CD4-positive, alpha-beta memory T cell (primary cell): ENCODE data around the gene NBPF4. TPM values are rescaled to one million over a fixed set of nuclear protein-coding genes. Genes with fewer than 3 reads are reported as not detected.
A peak's percentile ranks its signal among the peaks of the same experiment; 100 is the strongest.

Experiments used
- CTCF ChIA-PET: fragments of 350-600 bp; sonication (Branson Sonifier 250); formaldehyde crosslinking; loops from one replicate; lab custom pipeline; 2021; ENCODE audit warnings: inconsistent platforms; ENCODE audit not compliant: partially characterized antibody; lab: Charles Lee
- POLR2A ChIA-PET: fragments of 350-600 bp; sonication (Branson Sonifier 250); formaldehyde crosslinking; loops from one replicate; lab custom pipeline; 2021; ENCODE audit not compliant: partially characterized antibody; lab: Charles Lee
- DNase-seq, 5 donors: peaks; one replicate each; pipeline versions ENCODE4 v3.0.0 to v3.0.0-alpha.2; 2020 to 2022; ENCODE audit warnings: mixed read lengths in 1 of 5
- H3K27ac ChIP-seq: one replicate; pipeline ENCODE4 v1.7.0; 2013; ENCODE audit warnings: low read depth, low read length
- H3K27me3 ChIP-seq: 2 replicates; pipeline ENCODE4 v1.7.0; 2013; ENCODE audit warnings: mild to moderate bottlenecking, low read length, moderate library complexity; ENCODE audit not compliant: insufficient read depth
- H3K36me3 ChIP-seq: 2 replicates; pipeline ENCODE4 v1.7.0; 2013; ENCODE audit warnings: mild to moderate bottlenecking, low read length, moderate library complexity; ENCODE audit not compliant: insufficient read depth
- H3K4me1 ChIP-seq: 2 replicates; pipeline ENCODE4 v1.7.0; 2013; ENCODE audit warnings: mild to moderate bottlenecking, low read length, moderate library complexity; ENCODE audit not compliant: insufficient read depth
- H3K4me3 ChIP-seq, 2 donors: one replicate each; pipeline ENCODE4 v1.7.0; 2013; ENCODE audit warnings: low read length in 2 of 2, mild to moderate bottlenecking in 1 of 2
- H3K9me3 ChIP-seq, 2 donors: one replicate each; pipeline ENCODE4 v1.7.0; 2013; ENCODE audit warnings: low read length in 2 of 2, control low read depth in 1 of 2; ENCODE audit not compliant: control insufficient read depth in 1 of 2
- H3K27ac Mint-ChIP-seq, 7 donors: one replicate each; pipeline ENCODE4 v1.8.0; 2020 to 2021; ENCODE audit warnings: mixed read lengths in 7 of 7, mild to moderate bottlenecking in 6 of 7, inconsistent platforms in 3 of 7, moderate library complexity in 3 of 7
- H3K27me3 Mint-ChIP-seq, 2 donors: one replicate each; pipeline ENCODE4 v1.8.0; 2020 to 2021; ENCODE audit warnings: mixed read lengths in 2 of 2
- H3K36me3 Mint-ChIP-seq, 2 donors: one replicate each; pipeline ENCODE4 v1.8.0; 2020 to 2021; ENCODE audit warnings: mixed read lengths in 2 of 2, inconsistent platforms in 1 of 2, mild to moderate bottlenecking in 1 of 2
- H3K4me1 Mint-ChIP-seq, 4 donors: one replicate each; pipeline ENCODE4 v1.8.0; 2020 to 2021; ENCODE audit warnings: mixed read lengths in 4 of 4, mild to moderate bottlenecking in 1 of 4
- H3K4me3 Mint-ChIP-seq, 8 donors: one replicate each; pipeline ENCODE4 v1.8.0; 2020 to 2021; ENCODE audit warnings: mixed read lengths in 8 of 8, mild to moderate bottlenecking in 7 of 8, moderate library complexity in 6 of 8, inconsistent platforms in 3 of 8
- H3K9me3 Mint-ChIP-seq, 8 donors: one replicate each; pipeline ENCODE4 v1.8.0; 2020 to 2021; ENCODE audit warnings: mixed read lengths in 8 of 8, mild to moderate bottlenecking in 5 of 8, inconsistent platforms in 3 of 8, moderate library complexity in 1 of 8
- intact Hi-C: fragments of 100-400 bp; cut with micrococcal nuclease; formaldehyde crosslinking; loops from one replicate; pipeline ENCODE4 v1.15.1; 2023
- polyA plus RNA-seq, 2 donors: library from polyadenylated mRNA; unstranded; fragments of 300-500 nt; fragmentation: Illumina TruSeq; gene quantifications; one replicate each; pipeline ENCODE4 v1.2.3, GENCODE V29; 2021
- total RNA-seq, 2 experiments: library from RNA; stranded (reverse); gene quantifications; one replicate each; pipeline ENCODE4 v1.2.3, GENCODE V29; 2021

NBPF4 gene
- total and polyA plus RNA-seq, 4 experiments from 2014 or later, result 0.35 TPM; not detected in 3

GRCh38 chr1:108188801-108189200 is 55.1 kb downstream of the NBPF4 start:
- no peaks in the 10 kb centered on the region for H3K27me3 Mint-ChIP-seq
- Histone ChIP-seq H3K4me3 (no peak overlapping the region), H3K36me3 (no peaks in the 10 kb centered on the region), H3K27me3 (no peaks in the 10 kb centered on the region), H3K4me1 (no peaks in the 10 kb centered on the region), H3K27ac (no peak overlapping the region), H3K9me3 (peaks cover 0 to 5% of the 10 kb centered on the region in 2 donors)
- H3K4me3 Mint-ChIP-seq, result no peak overlapping the region
- intact Hi-C loops, result no loop called here
- H3K36me3 Mint-ChIP-seq, result peaks cover 57 to 69% of the 10 kb centered on the region in 2 donors
- H3K4me1 Mint-ChIP-seq, result peaks cover 4 to 7% (median 4%) of the 10 kb centered on the region in 4 donors
- POLR2A ChIA-PET, result no interaction called here
- peaks cover 0 to 24% (median 11%) of the 10 kb centered on the region in 8 donors for H3K9me3 Mint-ChIP-seq
- CTCF ChIA-PET, result no interaction called here
- H3K27ac Mint-ChIP-seq, result no peak overlapping the region
- DNase-seq, result no peak

DNA sequence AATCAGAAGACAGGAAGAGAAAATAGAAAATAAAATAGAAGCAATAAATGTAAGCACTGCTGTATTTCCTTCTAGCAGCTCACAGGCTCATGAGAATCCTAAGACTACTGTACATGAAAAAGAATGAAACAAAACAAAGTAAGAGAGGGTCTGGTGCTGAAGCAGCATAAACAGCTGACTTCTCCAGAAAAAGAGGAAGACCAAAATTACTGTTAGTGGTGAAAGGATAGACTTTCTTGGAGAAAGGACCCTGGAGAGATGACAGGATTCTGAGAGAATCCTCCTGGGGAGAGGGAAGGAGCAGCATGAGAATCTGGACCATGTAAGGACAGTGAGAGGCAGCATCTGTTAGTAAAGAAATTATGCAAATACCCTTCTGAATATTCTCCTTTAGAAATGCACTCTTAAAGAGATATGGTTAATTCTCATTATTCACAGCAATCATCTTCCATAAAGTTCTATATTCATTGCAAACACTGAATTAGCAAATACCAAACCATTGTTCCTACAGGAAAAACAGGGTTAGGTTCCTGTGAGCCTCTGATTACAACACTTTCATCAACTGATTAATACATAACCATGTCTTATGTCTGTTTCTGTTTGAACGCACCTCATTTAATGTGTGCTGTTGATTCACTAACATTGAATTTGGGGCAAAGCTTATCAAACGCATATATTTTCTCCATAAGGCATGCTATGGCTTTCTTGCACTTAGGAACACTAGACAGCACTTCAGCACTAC is 60.7 kb downstream of the NBPF4 start:
- peaks cover 61 to 71% of the 10 kb centered on the region in 2 donors for H3K36me3 Mint-ChIP-seq
- H3K4me1 ChIP-seq, result no peaks in the 10 kb centered on the region
- H3K27ac Mint-ChIP-seq, result peak overlapping the region in 1 of 7 donors; percentile 73
- no peak for DNase-seq
- no peaks in the 10 kb centered on the region for H3K36me3 ChIP-seq
- no peak overlapping the region for H3K4me3 ChIP-seq
- H3K27ac ChIP-seq, result no peak overlapping the region
- H3K4me1 Mint-ChIP-seq, result peaks cover 13 to 19% (median 16%) of the 10 kb centered on the region in 4 donors
- no peak overlapping the region for H3K4me3 Mint-ChIP-seq
- peaks cover 0 to 13% (median 3%) of the 10 kb centered on the region in 8 donors for H3K9me3 Mint-ChIP-seq
- H3K9me3 ChIP-seq, result peaks cover 0 to 5% of the 10 kb centered on the region in 2 donors
- no peaks in the 10 kb centered on the region for H3K27me3 ChIP-seq
- no peaks in the 10 kb centered on the region for H3K27me3 Mint-ChIP-seq
- ChIA-PET POLR2A (interaction anchor here (1.5 kb wide), 1 partner anchor 17 kb away, joined by 3 read pairs; the partner anchor contains the start of gene SLC25A24), CTCF (interaction anchor here (1.4 kb wide), 1 partner anchor 18 kb away, joined by 3 read pairs; no protein-coding TSS in a partner anchor)
- intact Hi-C loops, result no loop called here

DNA sequence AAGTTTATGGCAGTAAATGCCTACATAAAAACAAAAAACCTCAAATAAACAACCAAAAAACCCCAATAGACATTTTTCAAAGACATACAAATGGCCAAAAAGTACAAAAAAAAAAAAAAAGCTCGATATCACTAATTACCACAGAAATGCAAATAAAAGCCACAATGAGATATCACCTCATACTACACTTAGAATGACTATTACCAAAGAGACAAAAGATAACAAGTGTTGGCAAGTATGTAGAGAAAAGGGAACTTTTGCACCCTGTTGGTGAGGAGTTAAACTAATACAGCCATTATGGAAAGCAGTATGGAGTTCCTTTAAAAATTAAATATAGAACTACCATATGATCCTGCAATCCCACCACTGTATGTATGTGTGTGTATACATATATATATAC is 64.9 kb downstream of the NBPF4 start:
- H3K36me3 ChIP-seq, result no peaks in the 10 kb centered on the region
- Mint-ChIP-seq H3K9me3 (peaks cover 2 to 15% (median 7%) of the 10 kb centered on the region in 8 donors), H3K36me3 (peaks cover 73 to 83% of the 10 kb centered on the region in 2 donors), H3K4me1 (peaks cover 23 to 43% (median 26%) of the 10 kb centered on the region in 4 donors), H3K27ac (peak overlapping the region in 1 of 7 donors; percentile 12), H3K4me3 (no peak overlapping the region), H3K27me3 (no peaks in the 10 kb centered on the region)
- H3K9me3 ChIP-seq, result peaks cover 4 to 8% of the 10 kb centered on the region in 2 donors
- ChIA-PET POLR2A (interaction anchor here (1.0 kb wide), 1 partner anchor 21 kb away, joined by 4 read pairs; the partner anchor contains the start of gene SLC25A24), CTCF (no interaction called here)
- intact Hi-C loops, result no loop called here
- H3K4me1 ChIP-seq, result peaks cover 6% of the 10 kb centered on the region
- H3K27me3 ChIP-seq, result no peaks in the 10 kb centered on the region
- no peak for DNase-seq
- no peak overlapping the region for H3K27ac ChIP-seq
- no peak overlapping the region for H3K4me3 ChIP-seq

Other genes with a start within 250 kb of the NBPF4 start
- 10 to 100 TPM; 18.6 to 19.1 TPM for gene SLC25A24, start 43.7 kb downstream of the NBPF4 start, total RNA-seq
- gene SLC25A24, start 43.7 kb downstream of the NBPF4 start, polyA plus RNA-seq, result 10 to 100 TPM; 17.3 to 23.1 TPM
- gene NBPF6, start 206.3 kb upstream of the NBPF4 start, total RNA-seq, result not detected
- gene NBPF6, start 206.3 kb upstream of the NBPF4 start, polyA plus RNA-seq, result not detected